ENCODE data around the gene SPI1. TPM values are rescaled to one million over a fixed set of nuclear protein-coding genes. Genes with fewer than 3 reads are reported as not detected.

Gene SPI1
- total and polyA plus RNA-seq, 2 donors (not counting 1 experiment from before 2014, with no cell fraction given) = 98.3 to 119 TPM

GRCh38 chr11:47349521-47350095, 28.7 kb downstream of the SPI1 start:
- H3K4me2 ChIP-seq (replicated peaks; ENCODE audit: low read depth, low read length, poor library complexity, severe bottlenecking) = no peak overlapping the region
- H3K9ac ChIP-seq (ENCODE audit: low read length) = no peak overlapping the region
- H3K36me3 ChIP-seq (replicated peaks in 1 of 2; ENCODE audit: control extremely low read depth in 1 of 2, control insufficient read depth in 1 of 2, extremely low read depth in 1 of 2, insufficient read depth in 2 of 2, low read length in 1 of 2) = peaks cover 0 to 8% of the 10 kb centered on the region in 2 experiments
- no peak overlapping the region for H2AFZ ChIP-seq (ENCODE audit: insufficient read depth, low read depth, low read length, poor library complexity, severe bottlenecking)
- no peak overlapping the region for H3K27ac Mint-ChIP-seq
- H3K79me2 ChIP-seq (ENCODE audit: control insufficient read depth, insufficient read depth, low read length) = no peaks in the 10 kb centered on the region
- H3K9me3 Mint-ChIP-seq (ENCODE audit: insufficient read depth) = no peaks in the 10 kb centered on the region
- WGBS (ENCODE audit: insufficient coverage) = 92% methylated on average over 17 of the region's 23 CpGs
- H3K27ac ChIP-seq (ENCODE audit: low read length in 2 of 2) = no peak overlapping the region
- H3K27me3 ChIP-seq (replicated peaks in 1 of 4; ENCODE audit: control extremely low read depth in 1 of 4, control insufficient read depth in 3 of 4, insufficient read depth in 4 of 4, low read length in 3 of 4) = no peaks in the 10 kb centered on the region
- H3K4me3 ChIP-seq (ENCODE audit: control extremely low read depth in 1 of 5, extremely low read depth in 1 of 5, insufficient read depth in 1 of 5, low read depth in 2 of 5, low read length in 4 of 5) = no peak overlapping the region
- intact Hi-C loops (cut with micrococcal nuclease) = no loop called here
- ChIA-PET CTCF (interaction anchor here (0.8 to 1.8 kb wide), 3 partner anchors 23 to 63 kb away, joined by 3 to 4 read pairs (median 3); no protein-coding TSS in a partner anchor), POLR2A (no interaction called here)
- DNase-seq (no peak), ATAC-seq (ENCODE audit: low read depth) (no peak)
- no peak overlapping the region for H3K4me3 Mint-ChIP-seq
- no peaks in the 10 kb centered on the region for H3K27me3 Mint-ChIP-seq
- H3K9me3 ChIP-seq (ENCODE audit: control extremely low read depth in 1 of 3, control insufficient read depth in 2 of 3, insufficient read depth in 1 of 3, low read length in 2 of 3) = no peaks in the 10 kb centered on the region
- peaks cover 5% of the 10 kb centered on the region for H4K20me1 ChIP-seq (ENCODE audit: control insufficient read depth, insufficient read depth, low read length, poor library complexity, severe bottlenecking)
- TF ChIP-seq CTCF (IDR thresholded peaks at IDR 0.05) = no peak
- TF ChIP-seq EZH2 (IDR thresholded peaks at IDR 0.05; ENCODE audit: borderline replicate concordance, insufficient read depth, low read depth, low read length, poor library complexity, severe bottlenecking) = no peak
- H3K4me1 Mint-ChIP-seq = no peaks in the 10 kb centered on the region
- no peaks in the 10 kb centered on the region for H3K4me1 ChIP-seq (ENCODE audit: control insufficient read depth in 2 of 2, insufficient read depth in 2 of 2, low read length in 2 of 2)

DNA sequence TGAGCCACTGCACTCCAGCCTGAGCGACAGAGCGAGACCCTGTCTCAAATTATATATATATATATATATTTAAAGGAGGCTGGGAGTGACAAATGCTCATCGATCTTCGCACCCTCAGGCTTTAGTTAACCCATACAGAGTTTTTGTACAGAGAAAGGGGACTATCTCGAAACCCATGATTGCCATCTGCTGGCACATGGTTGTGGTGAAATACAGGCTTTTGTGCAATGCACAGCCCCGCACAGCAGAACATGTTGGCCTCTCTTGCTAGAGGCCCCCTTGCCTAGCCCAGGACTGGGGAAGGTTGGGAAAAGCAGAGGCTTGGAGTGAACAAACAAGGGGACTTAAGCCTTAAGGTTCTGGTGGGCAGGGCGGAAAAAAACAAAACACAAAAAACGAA, 29.5 kb downstream of the SPI1 start:
- H3K4me3 Mint-ChIP-seq = no peak overlapping the region
- ChIA-PET POLR2A (no interaction called here), CTCF (interaction anchor here (0.8 to 0.9 kb wide), 2 partner anchors 23 to 25 kb away, joined by 3 read pairs; no protein-coding TSS in a partner anchor)
- Histone ChIP-seq H3K9me3 (ENCODE audit: control extremely low read depth in 1 of 3, control insufficient read depth in 2 of 3, insufficient read depth in 1 of 3, low read length in 2 of 3) (no peaks in the 10 kb centered on the region), H3K4me3 (ENCODE audit: control extremely low read depth in 1 of 5, extremely low read depth in 1 of 5, insufficient read depth in 1 of 5, low read depth in 2 of 5, low read length in 4 of 5) (no peak overlapping the region), H3K4me1 (ENCODE audit: control insufficient read depth in 2 of 2, insufficient read depth in 2 of 2, low read length in 2 of 2) (no peaks in the 10 kb centered on the region), H3K36me3 (replicated peaks in 1 of 2; ENCODE audit: control extremely low read depth in 1 of 2, control insufficient read depth in 1 of 2, extremely low read depth in 1 of 2, insufficient read depth in 2 of 2, low read length in 1 of 2) (peaks cover 0 to under 1% of the 10 kb centered on the region in 2 experiments), H3K4me2 (replicated peaks; ENCODE audit: low read depth, low read length, poor library complexity, severe bottlenecking) (no peak overlapping the region), H3K27me3 (replicated peaks in 1 of 4; ENCODE audit: control extremely low read depth in 1 of 4, control insufficient read depth in 3 of 4, insufficient read depth in 4 of 4, low read length in 3 of 4) (no peaks in the 10 kb centered on the region), H3K27ac (ENCODE audit: low read length in 2 of 2) (no peak overlapping the region), H2AFZ (ENCODE audit: insufficient read depth, low read depth, low read length, poor library complexity, severe bottlenecking) (no peak overlapping the region), H4K20me1 (ENCODE audit: control insufficient read depth, insufficient read depth, low read length, poor library complexity, severe bottlenecking) (peaks cover 2% of the 10 kb centered on the region), H3K9ac (ENCODE audit: low read length) (no peak overlapping the region), H3K79me2 (ENCODE audit: control insufficient read depth, insufficient read depth, low read length) (no peaks in the 10 kb centered on the region)
- no peak overlapping the region for H3K27ac Mint-ChIP-seq
- no peak for ATAC-seq (ENCODE audit: low read depth)
- intact Hi-C loops (cut with micrococcal nuclease) = no loop called here
- no peak for TF ChIP-seq CTCF (IDR thresholded peaks at IDR 0.05)
- no peak for TF ChIP-seq EZH2 (IDR thresholded peaks at IDR 0.05; ENCODE audit: borderline replicate concordance, insufficient read depth, low read depth, low read length, poor library complexity, severe bottlenecking)
- DNase-seq = no peak
- no peaks in the 10 kb centered on the region for H3K27me3 Mint-ChIP-seq
- 86% methylated on average over 4 of the region's 8 CpGs for WGBS (ENCODE audit: insufficient coverage)
- no peaks in the 10 kb centered on the region for H3K4me1 Mint-ChIP-seq
- H3K9me3 Mint-ChIP-seq (ENCODE audit: insufficient read depth) = no peaks in the 10 kb centered on the region

Data from B cell (primary cell).